B cell (primary cell): ENCODE results near the gene RALGAPB.

Source experiments
- CTCF ChIP-seq: fragments of 200-600 bp; IDR thresholded peaks from one replicate; pipeline ENCODE4 v1.8.0; 2022; ENCODE audit warnings: antibody characterized with exemption, mild to moderate bottlenecking
- EZH2 ChIP-seq: IDR thresholded peaks from 2 replicates; pipeline ENCODE4 v1.6.1; 2012; ENCODE audit warnings: borderline replicate concordance, low read depth, mild to moderate bottlenecking, moderate library complexity, low read length; ENCODE audit not compliant: insufficient read depth, poor library complexity, severe bottlenecking

GRCh38 chr20:38617830-38618196 lies 145.2 kb downstream of the RALGAPB start:
- TF ChIP-seq CTCF (no peak), EZH2 (no peak)
